IPS-20b (cell line): Measurements from ENCODE around the gene IFNG.

Experiments used
- H3K27ac ChIP-seq: one replicate; pipeline ENCODE4 v1.5.1; 2013; ENCODE audit warnings: low read length
- H3K27me3 ChIP-seq: 2 replicates; pipeline ENCODE4 v1.6.1; 2013; ENCODE audit warnings: mild to moderate bottlenecking, low read length, inconsistent platforms; ENCODE audit not compliant: insufficient read depth
- H3K36me3 ChIP-seq: 2 replicates; pipeline ENCODE4 v1.6.1; 2013; ENCODE audit warnings: low read depth, mild to moderate bottlenecking, inconsistent platforms, low read length, moderate library complexity; ENCODE audit not compliant: insufficient read depth
- H3K4me1 ChIP-seq: 2 replicates; pipeline ENCODE4 v1.6.1; 2013; ENCODE audit warnings: mild to moderate bottlenecking, control low read depth, inconsistent platforms, low read length, moderate library complexity; ENCODE audit not compliant: insufficient read depth
- H3K4me3 ChIP-seq: 2 replicates; pipeline ENCODE4 v1.5.1; 2013; ENCODE audit warnings: mild to moderate bottlenecking, low read length, inconsistent platforms
- H3K9ac ChIP-seq: 2 replicates; pipeline ENCODE4 v1.6.1; 2013; ENCODE audit warnings: low read depth, mild to moderate bottlenecking, inconsistent platforms, low read length, moderate library complexity
- H3K9me3 ChIP-seq: 2 replicates; pipeline ENCODE4 v1.6.1; 2013; ENCODE audit warnings: mild to moderate bottlenecking, low read depth, low read length, inconsistent platforms; ENCODE audit not compliant: insufficient read depth

Gene IFNG

GRCh38 chr12:68113644-68114043 is 45.9 kb downstream of the IFNG start:
- 0 out of 2 replicates have a peak, but pooled peaks cover 3% of the 10 kb centered on the region for H3K4me1 ChIP-seq
- no peaks in the 10 kb centered on the region for H3K27me3 ChIP-seq
- H3K4me3 ChIP-seq: no peak overlapping the region
- no peak overlapping the region for H3K27ac ChIP-seq
- no peak overlapping the region for H3K9ac ChIP-seq
- no peaks in the 10 kb centered on the region for H3K36me3 ChIP-seq
- no peaks in the 10 kb centered on the region for H3K9me3 ChIP-seq

DNA sequence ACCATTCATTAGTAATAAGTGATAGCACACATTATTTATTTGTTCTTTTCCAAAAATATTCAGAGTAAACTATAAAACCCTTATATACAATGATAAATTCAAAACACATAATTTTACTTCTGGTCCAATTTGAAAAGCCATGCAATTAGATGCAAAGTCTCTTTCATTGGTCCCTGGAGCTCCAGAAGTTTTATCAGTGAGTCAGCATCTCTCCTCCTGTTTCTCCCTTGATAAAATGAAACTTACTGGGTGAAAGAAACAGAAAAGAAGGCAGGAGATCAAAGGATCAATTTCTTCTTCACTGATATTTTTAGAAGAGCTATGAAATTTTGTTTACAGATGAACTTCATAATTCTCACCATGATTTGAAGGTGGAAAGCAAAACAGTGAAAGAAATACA is 47.5 kb downstream of the IFNG start:
- H3K36me3 ChIP-seq: no peaks in the 10 kb centered on the region
- no peak overlapping the region for H3K9ac ChIP-seq
- H3K27ac ChIP-seq: no peak overlapping the region
- H3K4me3 ChIP-seq: no peak overlapping the region
- H3K4me1 ChIP-seq: no peaks in the 10 kb centered on the region
- H3K27me3 ChIP-seq: no peaks in the 10 kb centered on the region
- no peaks in the 10 kb centered on the region for H3K9me3 ChIP-seq

DNA sequence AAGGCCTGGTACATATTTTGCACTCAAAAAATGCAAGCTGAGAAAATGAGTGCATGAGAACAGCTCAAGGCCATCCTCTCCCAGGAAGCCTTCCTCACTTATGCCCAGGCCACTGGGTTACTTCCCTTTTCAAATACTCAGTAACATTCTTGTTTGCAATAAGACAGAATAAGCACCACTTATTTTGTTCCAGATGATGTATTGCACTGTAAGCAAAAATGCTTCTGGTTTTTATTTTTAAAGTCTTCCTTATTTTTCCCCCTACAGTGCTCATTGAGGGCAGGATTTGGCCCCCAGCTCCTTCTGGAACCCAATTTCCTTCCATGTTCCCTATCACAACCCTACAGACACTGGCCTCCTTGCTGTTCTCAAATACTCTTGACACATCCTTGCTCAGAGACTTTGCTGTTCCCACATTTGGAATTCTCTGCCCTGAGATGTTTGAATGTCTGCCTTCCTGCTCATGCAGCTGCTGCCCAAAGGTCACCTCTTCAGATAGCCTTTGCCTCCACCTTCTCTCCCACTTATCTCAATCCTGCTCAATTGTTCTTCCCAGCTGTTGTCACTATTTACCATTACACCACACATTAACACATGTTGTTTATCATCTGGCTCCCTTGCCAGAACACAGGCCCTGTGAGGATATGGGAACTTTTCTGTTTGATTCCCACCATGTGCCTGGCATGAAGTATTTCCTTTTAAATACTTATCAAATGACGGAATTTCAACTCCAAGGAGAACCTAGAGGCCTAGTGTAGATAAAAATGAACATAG is 49.9 kb downstream of the IFNG start:
- Histone ChIP-seq H3K4me1 (no peaks in the 10 kb centered on the region), H3K4me3 (no peak overlapping the region), H3K27ac (no peak overlapping the region), H3K9ac (no peak overlapping the region), H3K27me3 (no peaks in the 10 kb centered on the region), H3K36me3 (no peaks in the 10 kb centered on the region), H3K9me3 (no peaks in the 10 kb centered on the region)

DNA sequence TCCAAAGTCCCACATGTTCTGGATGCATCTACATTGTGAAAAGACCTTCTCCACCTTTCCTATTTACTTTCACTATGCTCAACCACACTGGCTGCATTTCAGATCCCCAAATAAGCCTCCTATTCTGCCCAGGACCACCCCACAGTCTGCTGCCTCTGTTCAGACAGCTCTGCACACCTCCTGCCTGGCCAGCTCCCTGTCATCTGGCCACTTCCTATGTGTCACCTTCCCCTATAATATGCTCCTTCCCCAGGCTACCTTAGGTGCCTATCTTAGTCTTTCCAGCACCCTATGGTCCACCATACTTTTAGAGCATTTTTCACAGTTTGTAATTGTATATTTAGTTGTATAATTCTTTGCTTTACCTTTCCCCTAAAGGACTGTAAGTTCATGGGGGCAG is 50.5 kb downstream of the IFNG start:
- Histone ChIP-seq H3K4me3 (no peak overlapping the region), H3K9ac (no peak overlapping the region), H3K4me1 (no peaks in the 10 kb centered on the region), H3K9me3 (no peaks in the 10 kb centered on the region), H3K36me3 (no peaks in the 10 kb centered on the region), H3K27ac (no peak overlapping the region), H3K27me3 (no peaks in the 10 kb centered on the region)

DNA sequence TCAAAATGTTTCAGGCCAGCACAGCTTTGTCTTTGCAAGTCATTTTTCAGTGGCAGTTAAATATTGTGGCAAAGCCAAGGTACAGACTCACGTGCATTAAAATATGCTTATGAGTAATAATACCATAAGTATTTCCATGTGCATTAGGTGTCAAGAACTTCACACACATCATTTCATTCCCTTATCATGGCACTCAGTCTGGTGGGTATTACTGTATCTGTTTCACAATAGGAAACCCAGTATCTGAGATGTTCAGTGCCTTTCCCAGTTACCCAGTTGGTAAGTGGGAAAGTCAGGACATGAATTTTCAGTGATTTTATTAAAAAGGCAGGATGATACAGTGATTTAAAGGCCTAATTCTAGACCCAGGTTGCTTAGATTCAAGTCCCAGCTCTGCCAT is 52.9 kb downstream of the IFNG start:
- H3K9ac ChIP-seq: no peak overlapping the region
- no peaks in the 10 kb centered on the region for H3K4me1 ChIP-seq
- no peak overlapping the region for H3K4me3 ChIP-seq
- no peaks in the 10 kb centered on the region for H3K9me3 ChIP-seq
- H3K36me3 ChIP-seq: no peaks in the 10 kb centered on the region
- H3K27me3 ChIP-seq: no peaks in the 10 kb centered on the region
- H3K27ac ChIP-seq: no peak overlapping the region

DNA sequence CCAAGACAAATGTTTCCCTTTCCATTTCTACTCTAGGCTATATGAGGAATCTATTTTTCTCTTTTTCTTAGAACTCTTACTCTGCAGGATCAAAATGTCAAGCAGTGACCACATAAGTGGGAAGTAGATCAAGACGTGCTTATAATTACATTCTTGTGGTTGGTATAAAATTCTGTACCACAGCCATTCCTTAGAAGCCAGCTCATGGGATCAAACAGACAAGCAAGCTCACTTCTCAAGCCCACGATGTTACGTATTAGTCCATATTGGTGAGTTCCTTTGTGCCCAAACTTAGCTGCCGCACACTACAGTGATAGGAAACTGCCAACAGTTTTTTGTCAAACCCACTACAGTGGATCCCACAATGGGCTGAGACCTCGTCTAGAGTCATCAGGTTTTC is 53.4 kb downstream of the IFNG start:
- no peak overlapping the region for H3K27ac ChIP-seq
- H3K9ac ChIP-seq: no peak overlapping the region
- no peaks in the 10 kb centered on the region for H3K4me1 ChIP-seq
- no peaks in the 10 kb centered on the region for H3K9me3 ChIP-seq
- H3K36me3 ChIP-seq: no peaks in the 10 kb centered on the region
- no peaks in the 10 kb centered on the region for H3K27me3 ChIP-seq
- no peak overlapping the region for H3K4me3 ChIP-seq
